ENCODE measurements around the gene AK8. TPM values are rescaled to one million over a fixed set of nuclear protein-coding genes. Genes with fewer than 3 reads are reported as not detected.

AK8 gene
- polyA plus RNA-seq, 1 donor: 2.6 TPM

GRCh38 chr9:132756214-132756845 is 121.8 kb downstream of the AK8 start:
- H3K27me3 ChIP-seq (ENCODE audit: control insufficient read depth, insufficient read depth, low read length): peaks cover 3% of the 10 kb centered on the region
- DNase-seq: no peak
- no CpG with 5 or more reads among the region's 18 CpGs for WGBS (ENCODE audit: insufficient coverage, low lambda C conversion rate)

GRCh38 chr9:132755096-132755495 is 123.0 kb downstream of the AK8 start:
- Histone ChIP-seq H3K27me3 (ENCODE audit: control insufficient read depth, insufficient read depth, low read length) (peaks cover 3% of the 10 kb centered on the region), H3K9me3 (ENCODE audit: control insufficient read depth, low read depth, low read length) (no peaks in the 10 kb centered on the region), H3K4me3 (ENCODE audit: low read length) (no peak overlapping the region), H3K36me3 (ENCODE audit: control insufficient read depth, insufficient read depth, low read length) (no peaks in the 10 kb centered on the region), H3K4me1 (ENCODE audit: control insufficient read depth, insufficient read depth, low read length) (no peaks in the 10 kb centered on the region), H3K27ac (ENCODE audit: low read length) (no peak overlapping the region)
- no peak for DNase-seq
- no CpG with 5 or more reads among the region's 9 CpGs for WGBS (ENCODE audit: insufficient coverage, low lambda C conversion rate)

More at GRCh38 chr9:132756214-132756845, 121.8 kb downstream of the AK8 start:
- Histone ChIP-seq H3K9me3 (ENCODE audit: control insufficient read depth, low read depth, low read length) (no peaks in the 10 kb centered on the region), H3K27ac (ENCODE audit: low read length) (no peak overlapping the region), H3K4me3 (ENCODE audit: low read length) (no peak overlapping the region), H3K36me3 (ENCODE audit: control insufficient read depth, insufficient read depth, low read length) (no peaks in the 10 kb centered on the region), H3K4me1 (ENCODE audit: control insufficient read depth, insufficient read depth, low read length) (no peaks in the 10 kb centered on the region)

- Histone ChIP-seq H3K4me1 (ENCODE audit: control insufficient read depth, insufficient read depth, low read length) (no peaks in the 10 kb centered on the region), H3K27me3 (ENCODE audit: control insufficient read depth, insufficient read depth, low read length) (peaks cover 3% of the 10 kb centered on the region), H3K4me3 (ENCODE audit: low read length) (no peak overlapping the region), H3K36me3 (ENCODE audit: control insufficient read depth, insufficient read depth, low read length) (no peaks in the 10 kb centered on the region), H3K27ac (ENCODE audit: low read length) (no peak overlapping the region), H3K9me3 (ENCODE audit: control insufficient read depth, low read depth, low read length) (no peaks in the 10 kb centered on the region)
- no CpG with 5 or more reads among the region's 7 CpGs for WGBS (ENCODE audit: insufficient coverage, low lambda C conversion rate)
- no peak for DNase-seq
Observed at GRCh38 chr9:132754236-132754635, 123.8 kb downstream of the AK8 start.

GRCh38 chr9:132753593-132753880 is 124.5 kb downstream of the AK8 start:
- H3K4me1 ChIP-seq (ENCODE audit: control insufficient read depth, insufficient read depth, low read length): no peaks in the 10 kb centered on the region
- no CpG with 5 or more reads among the region's 7 CpGs for WGBS (ENCODE audit: insufficient coverage, low lambda C conversion rate)
- no peak overlapping the region for H3K4me3 ChIP-seq (ENCODE audit: low read length)
- DNase-seq: no peak
- peaks cover 3% of the 10 kb centered on the region for H3K27me3 ChIP-seq (ENCODE audit: control insufficient read depth, insufficient read depth, low read length)
- no peaks in the 10 kb centered on the region for H3K9me3 ChIP-seq (ENCODE audit: control insufficient read depth, low read depth, low read length)
- no peaks in the 10 kb centered on the region for H3K36me3 ChIP-seq (ENCODE audit: control insufficient read depth, insufficient read depth, low read length)
- no peak overlapping the region for H3K27ac ChIP-seq (ENCODE audit: low read length)

- Histone ChIP-seq H3K36me3 (ENCODE audit: control insufficient read depth, insufficient read depth, low read length) (no peaks in the 10 kb centered on the region), H3K27ac (ENCODE audit: low read length) (no peak overlapping the region), H3K4me3 (ENCODE audit: low read length) (no peak overlapping the region), H3K9me3 (ENCODE audit: control insufficient read depth, low read depth, low read length) (no peaks in the 10 kb centered on the region), H3K27me3 (ENCODE audit: control insufficient read depth, insufficient read depth, low read length) (peaks cover 3% of the 10 kb centered on the region), H3K4me1 (ENCODE audit: control insufficient read depth, insufficient read depth, low read length) (no peaks in the 10 kb centered on the region)
- no peak for DNase-seq
- no CpG with 5 or more reads among the region's 10 CpGs for WGBS (ENCODE audit: insufficient coverage, low lambda C conversion rate)
Observed at GRCh38 chr9:132752877-132753592, 125.0 kb downstream of the AK8 start.

GRCh38 chr9:132750668-132751067 is 127.4 kb downstream of the AK8 start:
- H3K4me1 ChIP-seq (ENCODE audit: control insufficient read depth, insufficient read depth, low read length): no peaks in the 10 kb centered on the region
- DNase-seq: no peak
- no peak overlapping the region for H3K27ac ChIP-seq (ENCODE audit: low read length)
- H3K36me3 ChIP-seq (ENCODE audit: control insufficient read depth, insufficient read depth, low read length): no peaks in the 10 kb centered on the region
- H3K4me3 ChIP-seq (ENCODE audit: low read length): no peak overlapping the region
- no peaks in the 10 kb centered on the region for H3K9me3 ChIP-seq (ENCODE audit: control insufficient read depth, low read depth, low read length)
- WGBS (ENCODE audit: insufficient coverage, low lambda C conversion rate): no CpG with 5 or more reads among the region's 9 CpGs
- H3K27me3 ChIP-seq (ENCODE audit: control insufficient read depth, insufficient read depth, low read length): peaks cover 9% of the 10 kb centered on the region

- no peaks in the 10 kb centered on the region for H3K36me3 ChIP-seq (ENCODE audit: control insufficient read depth, insufficient read depth, low read length)
- H3K4me1 ChIP-seq (ENCODE audit: control insufficient read depth, insufficient read depth, low read length): no peaks in the 10 kb centered on the region
- no peak for DNase-seq
- no peak overlapping the region for H3K4me3 ChIP-seq (ENCODE audit: low read length)
- H3K27ac ChIP-seq (ENCODE audit: low read length): no peak overlapping the region
- no peaks in the 10 kb centered on the region for H3K9me3 ChIP-seq (ENCODE audit: control insufficient read depth, low read depth, low read length)
- H3K27me3 ChIP-seq (ENCODE audit: control insufficient read depth, insufficient read depth, low read length): peaks cover 21% of the 10 kb centered on the region
- WGBS (ENCODE audit: insufficient coverage, low lambda C conversion rate): no CpG with 5 or more reads among the region's 13 CpGs
Observed at GRCh38 chr9:132749306-132749705, 128.8 kb downstream of the AK8 start.

GRCh38 chr9:132748450-132748849 is 129.6 kb downstream of the AK8 start:
- WGBS (ENCODE audit: insufficient coverage, low lambda C conversion rate): no CpG with 5 or more reads among the region's 5 CpGs
- Histone ChIP-seq H3K4me1 (ENCODE audit: control insufficient read depth, insufficient read depth, low read length) (no peaks in the 10 kb centered on the region), H3K9me3 (ENCODE audit: control insufficient read depth, low read depth, low read length) (no peaks in the 10 kb centered on the region), H3K36me3 (ENCODE audit: control insufficient read depth, insufficient read depth, low read length) (no peaks in the 10 kb centered on the region), H3K27me3 (ENCODE audit: control insufficient read depth, insufficient read depth, low read length) (peaks cover 30% of the 10 kb centered on the region), H3K27ac (ENCODE audit: low read length) (no peak overlapping the region), H3K4me3 (ENCODE audit: low read length) (no peak overlapping the region)
- no peak for DNase-seq

GRCh38 chr9:132745756-132746709 is 132.1 kb downstream of the AK8 start:
- no peak overlapping the region for H3K27ac ChIP-seq (ENCODE audit: low read length)
- no peak for DNase-seq
- H3K4me3 ChIP-seq (ENCODE audit: low read length): no peak overlapping the region
- H3K36me3 ChIP-seq (ENCODE audit: control insufficient read depth, insufficient read depth, low read length): no peaks in the 10 kb centered on the region
- peaks cover 42% of the 10 kb centered on the region for H3K27me3 ChIP-seq (ENCODE audit: control insufficient read depth, insufficient read depth, low read length)
- H3K9me3 ChIP-seq (ENCODE audit: control insufficient read depth, low read depth, low read length): no peaks in the 10 kb centered on the region
- 80% methylated on average over 1 of the region's 19 CpGs for WGBS (ENCODE audit: insufficient coverage, low lambda C conversion rate)
- no peaks in the 10 kb centered on the region for H3K4me1 ChIP-seq (ENCODE audit: control insufficient read depth, insufficient read depth, low read length)

- no peaks in the 10 kb centered on the region for H3K9me3 ChIP-seq (ENCODE audit: control insufficient read depth, low read depth, low read length)
- H3K27ac ChIP-seq (ENCODE audit: low read length): no peak overlapping the region
- no peak overlapping the region for H3K4me3 ChIP-seq (ENCODE audit: low read length)
- DNase-seq: peak in 1 of 2 donors; percentile 22
- H3K36me3 ChIP-seq (ENCODE audit: control insufficient read depth, insufficient read depth, low read length): no peaks in the 10 kb centered on the region
- peaks cover 42% of the 10 kb centered on the region for H3K27me3 ChIP-seq (ENCODE audit: control insufficient read depth, insufficient read depth, low read length)
- WGBS (ENCODE audit: insufficient coverage, low lambda C conversion rate): no CpG with 5 or more reads among the region's 43 CpGs
- H3K4me1 ChIP-seq (ENCODE audit: control insufficient read depth, insufficient read depth, low read length): peaks cover 3% of the 10 kb centered on the region
Observed at GRCh38 chr9:132744881-132745755, 133.0 kb downstream of the AK8 start.
